ENCODE results near the gene PAX6. TPM values are rescaled to one million over a fixed set of nuclear protein-coding genes. Genes with fewer than 3 reads are reported as not detected.

PAX6 gene
- polyA plus RNA-seq (2011; rRNA removed): 1.9 and 2.0 TPM in 2 replicates
- polyA plus RNA-seq (2012; cell fraction: cytosol; rRNA removed): 1.1 and 1.2 TPM in 2 replicates
- 2.5 and 4.9 TPM in 2 replicates for polyA plus RNA-seq (2012; cell fraction: nucleus; rRNA removed)
- polyA plus RNA-seq (2017; fragmentation: RNase III; extraction: RNeasy Plus Mini Kit Qiagen cat#74134 plus additional on column Dnase treatment): 0.94 to 2.5 TPM (median 1.8 TPM) in 3 replicates
- 2.2 and 3.6 TPM in 2 replicates for polyA minus RNA-seq (2011; rRNA and poly(A)+ RNA removed)

GRCh38 chr11:31810779-31811647 is at the start of gene PAX6:
TSS of gene PAX6 (minus strand) at chr11:31811322. CDS start at chr11:31806411, 4,911 bp downstream.
- peak within 1 kb of the TSS; percentile 99 for H3K4me2 ChIP-seq
- ATAC-seq (peak; percentile 69 to 76), FAIRE-seq (no peak), DNase-seq (ENCODE audit: low read depth in 1 of 2, low spot score in 1 of 2) (peak; percentile 66 to 73)
- POLR2A ChIA-PET: no interaction called here
- CTCF ChIA-PET: interaction anchor here (1.1 to 2.3 kb wide), 2 partner anchors 60 to 171 kb away, joined by 4 to 9 read pairs; no protein-coding TSS in a partner anchor
- H3K9me3 ChIP-seq: no peaks in the 10 kb centered on the region
- 12% methylated on average over 30 of the region's 49 CpGs for WGBS (ENCODE audit: missing lambda C conversion rate)
- TF ChIP-seq EHMT2 (IDR thresholded peaks at IDR 0.05; ENCODE audit: low read depth) (no peak), MAX (IDR thresholded peaks at IDR 0.05) (peak; percentile 44), RAD21 (conservative IDR thresholded peaks at IDR 0.05 in 1 of 2, IDR thresholded peaks at IDR 0.05 in 1 of 2) (no peak), E2F6 (IDR thresholded peaks at IDR 0.05; ENCODE audit: borderline replicate concordance, low read depth) (peak; percentile 57; the same call in 1 of the 2 replicates), BHLHE40 (IDR thresholded peaks at IDR 0.05; ENCODE audit: low read depth, low read length) (no peak), MAFK (IDR thresholded peaks at IDR 0.05; ENCODE audit: partially characterized antibody) (no peak), MAZ (IDR thresholded peaks at IDR 0.05; ENCODE audit: borderline replicate concordance, low read depth, low read length) (no peak)
- peak within 1 kb of the TSS; percentile 65 to 85 for H3K27ac ChIP-seq
- H3K4me3 ChIP-seq: peak within 1 kb of the TSS; percentile 66
- no peaks in the 10 kb centered on the region for H3K4me1 ChIP-seq

- ChIA-PET POLR2A (no interaction called here), CTCF (interaction anchor here (1.3 to 3.9 kb wide), 3 partner anchors 9 to 11 kb away, joined by 3 to 26 read pairs (median 7); no protein-coding TSS in a partner anchor)
- FAIRE-seq (no peak), ATAC-seq (no peak), DNase-seq (ENCODE audit: low read depth in 1 of 2, low spot score in 1 of 2) (no peak)
- no peaks in the 10 kb centered on the region for H3K4me1 ChIP-seq
- H3K9me3 ChIP-seq: no peaks in the 10 kb centered on the region
- TF ChIP-seq USF2 (IDR thresholded peaks at IDR 0.05) (no peak), MAZ (IDR thresholded peaks at IDR 0.05; ENCODE audit: borderline replicate concordance, low read depth, low read length) (no peak), RCOR1 (IDR thresholded peaks at IDR 0.05; ENCODE audit: low read depth, low read length) (no peak), SMC3 (IDR thresholded peaks at IDR 0.05) (no peak), REST (IDR thresholded peaks at IDR 0.05) (no peak), CBX8 (IDR thresholded peaks at IDR 0.05) (no peak), ZSCAN20 (CRISPR knock-in tag; IDR thresholded peaks at IDR 0.05) (no peak), NFE2L2 (conservative IDR thresholded peaks at IDR 0.05; ENCODE audit: low read length) (no peak), CHD2 (IDR thresholded peaks at IDR 0.05; ENCODE audit: low read length, partially characterized antibody) (no peak), CEBPB (IDR thresholded peaks at IDR 0.05) (no peak), ESRRA (IDR thresholded peaks at IDR 0.05; ENCODE audit: borderline replicate concordance, low read length) (no peak), POLR2A (IDR thresholded peaks at IDR 0.05; ENCODE audit: low read length) (no peak)
- H3K4me2 ChIP-seq: no peak overlapping the region
- no peak overlapping the region for H3K27ac ChIP-seq
- no peak overlapping the region for H3K4me3 ChIP-seq
These were observed 49.3 kb upstream of the PAX6 start for GRCh38 chr11:31860391-31860790.
